T-helper 2 cell (primary cell): ENCODE data around the gene UBE2C.
"Not testable (repeated sequence)": the region's sequence is repeated elsewhere in the genome, so short reads cannot be mapped to it uniquely, and the experiment has no call there.

Experiments
- DNase-seq, 5 experiments: peaks; one replicate each; pipeline versions ENCODE4 v3.0.0 to v3.0.0-alpha.2; 2012 to 2022

UBE2C gene

GRCh38 chr20:45798935-45799642 lies 13.4 kb upstream of the UBE2C start:
- DNase-seq, result peak in 4 of 5 experiments; percentile 28 to 68 (median 40)

GRCh38 chr20:45801851-45802250 lies 10.6 kb upstream of the UBE2C start:
- DNase-seq, result no peak

- DNase-seq, result no peak
Measured at GRCh38 chr20:45810191-45810970, 2.1 kb upstream of the UBE2C start.

- no peak for DNase-seq
Measured at GRCh38 chr20:45813006-45813340, 529 bp downstream of the UBE2C start.

GRCh38 chr20:45813489-45813888 lies 1.0 kb downstream of the UBE2C start:
- no peak for DNase-seq

GRCh38 chr20:45814314-45814713 lies 1.9 kb downstream of the UBE2C start:
- no peak for DNase-seq

GRCh38 chr20:45816951-45817350 lies 4.5 kb downstream of the UBE2C start:
- DNase-seq, result no peak

GRCh38 chr20:45817376-45818194 lies 5.1 kb downstream of the UBE2C start:
- no peak for DNase-seq

GRCh38 chr20:45818239-45818638 lies 5.8 kb downstream of the UBE2C start:
- DNase-seq, result no peak

GRCh38 chr20:45819466-45819865 lies 7.0 kb downstream of the UBE2C start:
- DNase-seq, result no peak

- no peak for DNase-seq
Measured at GRCh38 chr20:45821947-45822346, 9.5 kb downstream of the UBE2C start.

GRCh38 chr20:45822857-45823256 lies 10.4 kb downstream of the UBE2C start:
- DNase-seq, result no peak

- peak; percentile 25 to 80 (median 33) for DNase-seq
Measured at GRCh38 chr20:45823949-45824835, 11.7 kb downstream of the UBE2C start.

- DNase-seq, result no peak
Measured at GRCh38 chr20:45826381-45827019, 14.1 kb downstream of the UBE2C start.

GRCh38 chr20:45827030-45827652 lies 14.7 kb downstream of the UBE2C start, which contains the start of gene TNNC2:
Gene TNNC2 (minus strand): TSS chr20:45827312. CDS start chr20:45827248, 64 bp downstream.
- DNase-seq, result no peak

- no peak for DNase-seq
Measured at GRCh38 chr20:45827712-45828111, 15.3 kb downstream of the UBE2C start.

- no peak for DNase-seq
Measured at GRCh38 chr20:45828589-45828988, 16.1 kb downstream of the UBE2C start.

GRCh38 chr20:45829673-45830106 lies 17.2 kb downstream of the UBE2C start:
- not testable (repeated sequence) for DNase-seq

GRCh38 chr20:45832619-45833018 lies 20.2 kb downstream of the UBE2C start:
- DNase-seq, result no peak

- DNase-seq, result peak in 1 of 5 experiments; percentile 40
Measured at GRCh38 chr20:45833030-45833882, 20.8 kb downstream of the UBE2C start, which contains the start of gene SNX21. Gene SNX21 (plus strand): TSS chr20:45833799. CDS start chr20:45833920, 121 bp downstream.
